ENCODE measurements around the gene FOSL2. TPM values are rescaled to one million over a fixed set of nuclear protein-coding genes. Genes with fewer than 3 reads are reported as not detected.

The FOSL2 gene
- total RNA-seq, 1 experiment from 2014 or later: 0.30 TPM

DNA sequence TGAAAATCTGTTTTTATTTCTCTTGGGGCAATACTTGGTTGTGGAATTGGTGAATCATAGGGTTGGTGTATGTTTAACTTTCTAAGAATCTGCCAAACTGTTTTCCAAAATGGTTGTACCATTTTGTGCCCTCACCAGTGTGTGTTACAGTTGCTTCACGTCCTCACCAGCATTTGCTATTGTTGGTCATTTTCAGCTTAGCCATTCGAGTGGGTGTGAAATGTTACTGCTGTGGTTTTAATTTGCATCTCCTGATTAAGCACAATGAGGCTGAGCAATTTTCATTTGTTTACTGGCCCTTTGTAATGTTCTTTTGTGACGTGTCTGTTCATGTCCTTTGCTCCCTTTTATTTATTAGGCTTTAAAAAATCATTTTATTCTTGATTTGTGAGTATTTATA is 49.7 kb downstream of the FOSL2 start:
- Histone ChIP-seq H3K9me3 (ENCODE audit: low read length) (no peaks in the 10 kb centered on the region), H3K4me2 (ENCODE audit: low read depth, low read length, poor library complexity, severe bottlenecking) (no peak overlapping the region), H3K4me3 (ENCODE audit: low read length) (no peak overlapping the region), H3K9me2 (replicated peaks; ENCODE audit: insufficient read depth, low read length) (no peaks in the 10 kb centered on the region), H3K27me3 (ENCODE audit: low read length) (no peaks in the 10 kb centered on the region), H3K36me3 (ENCODE audit: insufficient read depth, low read length) (no peaks in the 10 kb centered on the region), H3K4me1 (ENCODE audit: low read length) (no peaks in the 10 kb centered on the region), H3K79me2 (ENCODE audit: low read length) (no peaks in the 10 kb centered on the region), H2AFZ (ENCODE audit: low read length) (no peak overlapping the region), H4K20me1 (ENCODE audit: insufficient read depth, low read depth, low read length) (no peaks in the 10 kb centered on the region), H3K27ac (ENCODE audit: low read length) (no peak overlapping the region), H3K9ac (ENCODE audit: low read length) (no peak overlapping the region)
- no peak for DNase-seq

DNA sequence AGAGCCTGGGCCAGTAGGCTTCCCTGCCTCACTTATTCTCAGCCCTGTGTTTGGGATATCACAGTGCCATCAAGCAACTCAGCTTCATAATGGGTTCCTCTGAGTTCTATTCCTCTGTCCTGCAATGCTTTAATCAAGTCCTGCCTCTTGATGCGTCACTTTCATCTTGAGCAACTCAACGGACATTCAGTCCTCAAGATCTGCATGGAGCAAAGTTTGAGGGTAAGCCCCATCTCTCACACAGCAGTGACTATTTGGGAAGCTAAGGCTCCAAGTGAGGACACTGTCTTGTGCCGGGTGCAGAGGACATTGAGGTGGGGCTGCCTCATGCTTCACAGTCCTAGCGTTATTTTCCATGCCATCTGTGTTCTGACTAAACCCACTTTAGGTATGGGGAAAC is 52.3 kb downstream of the FOSL2 start:
- H3K4me1 ChIP-seq (ENCODE audit: low read length): peaks cover 3% of the 10 kb centered on the region; the same call in 1 of the 2 replicates
- H3K27ac ChIP-seq (ENCODE audit: low read length): no peak overlapping the region
- no peaks in the 10 kb centered on the region for H3K27me3 ChIP-seq (ENCODE audit: low read length)
- H2AFZ ChIP-seq (ENCODE audit: low read length): no peak overlapping the region
- H3K36me3 ChIP-seq (ENCODE audit: insufficient read depth, low read length): no peaks in the 10 kb centered on the region
- no peaks in the 10 kb centered on the region for H3K79me2 ChIP-seq (ENCODE audit: low read length)
- H3K9ac ChIP-seq (ENCODE audit: low read length): no peak overlapping the region
- DNase-seq: no peak
- H4K20me1 ChIP-seq (ENCODE audit: insufficient read depth, low read depth, low read length): no peaks in the 10 kb centered on the region
- no peak overlapping the region for H3K4me3 ChIP-seq (ENCODE audit: low read length)
- no peaks in the 10 kb centered on the region for H3K9me3 ChIP-seq (ENCODE audit: low read length)
- H3K4me2 ChIP-seq (ENCODE audit: low read depth, low read length, poor library complexity, severe bottlenecking): no peak overlapping the region
- H3K9me2 ChIP-seq (replicated peaks; ENCODE audit: insufficient read depth, low read length): no peaks in the 10 kb centered on the region

DNA sequence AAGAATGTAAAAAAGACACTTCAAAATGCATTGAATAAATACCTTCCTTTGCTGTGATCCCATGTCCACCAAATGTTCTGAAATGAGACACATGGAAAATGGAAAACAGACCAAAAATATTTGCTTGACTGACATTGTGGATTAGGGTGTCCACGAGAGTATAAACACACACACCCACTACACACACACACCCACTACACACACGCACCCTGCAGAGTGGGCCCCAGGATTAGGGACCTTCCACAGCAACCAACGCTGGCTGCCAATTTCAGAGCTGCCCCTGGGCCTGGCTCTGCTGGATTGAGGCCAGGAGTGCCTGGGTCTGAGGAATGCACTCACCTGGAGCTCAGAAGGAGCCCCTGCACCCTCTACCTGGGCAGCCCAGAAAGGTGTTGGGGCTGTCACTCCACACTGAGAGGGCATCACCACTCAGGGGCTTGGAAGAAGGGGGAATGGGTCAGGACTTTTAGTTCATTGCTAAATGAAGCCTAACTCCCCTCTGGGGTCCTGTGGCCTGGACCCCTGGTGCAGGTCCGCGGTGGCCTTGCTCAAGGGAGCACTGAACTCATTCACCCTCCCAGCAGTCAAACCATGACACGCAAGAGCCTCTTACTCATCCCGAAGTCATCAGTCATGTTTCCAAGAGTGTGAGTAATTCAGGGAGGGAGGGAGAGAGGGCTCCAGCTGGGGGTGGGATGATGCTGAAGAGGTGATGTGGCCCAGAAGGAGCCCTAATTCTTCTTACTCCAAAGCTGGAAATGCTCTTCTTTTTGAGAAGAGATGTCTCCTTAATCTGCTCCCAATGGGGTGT is 53.0 kb downstream of the FOSL2 start:
- Histone ChIP-seq H3K9me2 (replicated peaks; ENCODE audit: insufficient read depth, low read length) (no peaks in the 10 kb centered on the region), H3K36me3 (ENCODE audit: insufficient read depth, low read length) (no peaks in the 10 kb centered on the region), H3K79me2 (ENCODE audit: low read length) (no peaks in the 10 kb centered on the region), H3K4me1 (ENCODE audit: low read length) (peaks cover 3% of the 10 kb centered on the region; the same call in 1 of the 2 replicates), H3K4me2 (ENCODE audit: low read depth, low read length, poor library complexity, severe bottlenecking) (no peak overlapping the region), H3K27me3 (ENCODE audit: low read length) (no peaks in the 10 kb centered on the region), H2AFZ (ENCODE audit: low read length) (no peak overlapping the region), H3K27ac (ENCODE audit: low read length) (no peak overlapping the region), H3K9me3 (ENCODE audit: low read length) (no peaks in the 10 kb centered on the region), H4K20me1 (ENCODE audit: insufficient read depth, low read depth, low read length) (no peaks in the 10 kb centered on the region), H3K9ac (ENCODE audit: low read length) (no peak overlapping the region), H3K4me3 (ENCODE audit: low read length) (no peak overlapping the region)
- no peak for DNase-seq

DNA sequence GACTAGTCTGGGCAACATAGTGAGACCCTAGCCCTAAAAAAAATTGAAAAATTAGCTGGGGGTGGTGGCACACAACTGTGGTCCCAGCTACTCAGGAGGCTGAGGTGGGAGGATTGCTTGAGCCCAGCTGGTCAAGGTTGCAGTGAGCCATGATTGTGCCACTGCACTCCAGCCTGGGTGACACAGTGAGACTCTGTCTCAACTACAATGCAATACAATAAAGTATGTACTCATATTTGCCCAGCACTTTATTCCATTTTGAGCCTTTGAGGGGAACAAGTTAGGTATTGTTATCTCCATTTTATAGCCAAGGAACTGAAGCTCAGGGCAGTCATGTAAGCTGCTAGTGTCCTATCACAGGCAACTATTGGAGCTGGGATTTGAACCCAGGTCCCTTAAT is 53.9 kb downstream of the FOSL2 start:
- no peaks in the 10 kb centered on the region for H4K20me1 ChIP-seq (ENCODE audit: insufficient read depth, low read depth, low read length)
- DNase-seq: no peak
- no peaks in the 10 kb centered on the region for H3K9me3 ChIP-seq (ENCODE audit: low read length)
- no peaks in the 10 kb centered on the region for H3K79me2 ChIP-seq (ENCODE audit: low read length)
- no peaks in the 10 kb centered on the region for H3K36me3 ChIP-seq (ENCODE audit: insufficient read depth, low read length)
- peaks cover 3% of the 10 kb centered on the region; the same call in 1 of the 2 replicates for H3K4me1 ChIP-seq (ENCODE audit: low read length)
- H3K9me2 ChIP-seq (replicated peaks; ENCODE audit: insufficient read depth, low read length): no peaks in the 10 kb centered on the region
- no peak overlapping the region for H3K9ac ChIP-seq (ENCODE audit: low read length)
- no peaks in the 10 kb centered on the region for H3K27me3 ChIP-seq (ENCODE audit: low read length)
- H3K4me2 ChIP-seq (ENCODE audit: low read depth, low read length, poor library complexity, severe bottlenecking): no peak overlapping the region
- no peak overlapping the region for H3K4me3 ChIP-seq (ENCODE audit: low read length)
- no peak overlapping the region for H2AFZ ChIP-seq (ENCODE audit: low read length)
- H3K27ac ChIP-seq (ENCODE audit: low read length): no peak overlapping the region

DNA sequence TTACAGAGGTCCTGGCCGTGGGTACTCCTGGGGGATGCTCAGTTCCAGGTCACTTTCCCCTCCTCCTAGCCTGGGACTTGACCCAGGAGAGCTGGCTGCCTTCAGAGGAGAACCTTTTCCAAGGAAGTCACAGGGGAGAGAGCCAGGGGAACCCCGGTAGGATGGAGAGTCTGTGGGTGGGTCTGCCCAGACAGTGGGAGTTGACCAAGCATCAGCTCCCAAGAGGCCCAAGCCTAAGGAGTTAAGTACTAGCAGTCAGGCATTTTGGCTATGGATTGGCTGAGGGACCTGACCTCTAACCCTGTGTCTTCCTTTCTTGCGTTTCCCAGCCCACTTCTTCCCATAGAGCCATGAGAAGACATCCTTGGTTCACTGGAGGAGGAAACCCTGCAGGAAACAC is 54.4 kb downstream of the FOSL2 start:
- H3K9me3 ChIP-seq (ENCODE audit: low read length): no peaks in the 10 kb centered on the region
- no peak overlapping the region for H3K4me2 ChIP-seq (ENCODE audit: low read depth, low read length, poor library complexity, severe bottlenecking)
- no peak overlapping the region for H2AFZ ChIP-seq (ENCODE audit: low read length)

DNA sequence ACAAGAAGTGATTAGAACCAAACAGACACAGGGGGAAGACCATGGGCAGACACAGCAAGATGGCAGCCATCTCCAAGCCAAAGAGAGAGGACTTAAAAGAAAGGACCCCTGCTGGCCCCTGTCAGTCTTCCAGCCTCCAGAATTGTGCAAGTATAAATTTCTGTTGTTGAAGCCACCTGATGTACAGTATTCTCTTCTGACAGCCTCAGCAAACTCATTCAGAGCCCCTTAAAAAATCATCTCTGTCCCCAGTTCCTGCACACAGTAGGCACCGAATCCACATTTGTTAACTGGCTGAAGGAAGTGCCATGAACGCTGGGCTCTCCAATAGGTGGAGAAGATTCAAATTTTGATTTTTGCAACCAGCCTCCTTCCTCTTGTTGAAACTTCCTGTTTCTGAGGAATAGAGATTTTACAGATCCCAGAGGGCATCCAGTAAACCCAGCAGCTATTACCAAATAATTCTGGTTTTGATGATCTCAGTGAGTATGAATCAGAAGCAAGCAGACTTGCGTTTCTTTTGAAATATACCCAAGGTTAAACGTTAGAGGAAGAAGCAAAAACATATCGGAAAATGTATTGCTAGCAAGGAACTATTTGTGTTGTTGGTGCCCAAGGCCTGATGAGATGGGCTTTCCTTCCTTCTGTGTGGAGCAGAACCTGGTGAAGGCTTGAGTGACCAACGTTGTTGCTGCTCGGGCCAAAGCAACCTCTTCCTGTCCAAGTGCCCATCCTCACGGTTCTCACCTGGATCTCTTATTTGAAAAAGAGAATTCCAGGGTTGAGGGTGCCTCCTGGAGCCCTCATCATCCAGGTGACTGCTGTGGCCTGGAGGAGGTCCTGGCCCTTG is 55.5 kb downstream of the FOSL2 start:
- DNase-seq: peak; percentile 46
- no peak overlapping the region for H2AFZ ChIP-seq (ENCODE audit: low read length)
- no peaks in the 10 kb centered on the region for H3K9me2 ChIP-seq (replicated peaks; ENCODE audit: insufficient read depth, low read length)
- no peaks in the 10 kb centered on the region for H3K36me3 ChIP-seq (ENCODE audit: insufficient read depth, low read length)
- no peaks in the 10 kb centered on the region for H3K27me3 ChIP-seq (ENCODE audit: low read length)
- no peaks in the 10 kb centered on the region for H3K79me2 ChIP-seq (ENCODE audit: low read length)
- no peaks in the 10 kb centered on the region for H4K20me1 ChIP-seq (ENCODE audit: insufficient read depth, low read depth, low read length)
- no peak overlapping the region for H3K9ac ChIP-seq (ENCODE audit: low read length)
- no peak overlapping the region for H3K27ac ChIP-seq (ENCODE audit: low read length)
- no peaks in the 10 kb centered on the region for H3K9me3 ChIP-seq (ENCODE audit: low read length)
- H3K4me3 ChIP-seq (ENCODE audit: low read length): no peak overlapping the region
- no peak overlapping the region for H3K4me2 ChIP-seq (ENCODE audit: low read depth, low read length, poor library complexity, severe bottlenecking)
- peaks cover 3% of the 10 kb centered on the region; the same call in 1 of the 2 replicates for H3K4me1 ChIP-seq (ENCODE audit: low read length)

More for the DNA sequence above, 54.4 kb downstream of the FOSL2 start:
- H3K27me3 ChIP-seq (ENCODE audit: low read length): no peaks in the 10 kb centered on the region
- H3K36me3 ChIP-seq (ENCODE audit: insufficient read depth, low read length): no peaks in the 10 kb centered on the region
- H3K4me1 ChIP-seq (ENCODE audit: low read length): peaks cover 3% of the 10 kb centered on the region; the same call in 1 of the 2 replicates
- no peaks in the 10 kb centered on the region for H3K9me2 ChIP-seq (replicated peaks; ENCODE audit: insufficient read depth, low read length)
- H4K20me1 ChIP-seq (ENCODE audit: insufficient read depth, low read depth, low read length): no peaks in the 10 kb centered on the region
- H3K27ac ChIP-seq (ENCODE audit: low read length): no peak overlapping the region
- H3K4me3 ChIP-seq (ENCODE audit: low read length): no peak overlapping the region
- H3K9ac ChIP-seq (ENCODE audit: low read length): no peak overlapping the region
- DNase-seq: no peak
- no peaks in the 10 kb centered on the region for H3K79me2 ChIP-seq (ENCODE audit: low read length)

DNA sequence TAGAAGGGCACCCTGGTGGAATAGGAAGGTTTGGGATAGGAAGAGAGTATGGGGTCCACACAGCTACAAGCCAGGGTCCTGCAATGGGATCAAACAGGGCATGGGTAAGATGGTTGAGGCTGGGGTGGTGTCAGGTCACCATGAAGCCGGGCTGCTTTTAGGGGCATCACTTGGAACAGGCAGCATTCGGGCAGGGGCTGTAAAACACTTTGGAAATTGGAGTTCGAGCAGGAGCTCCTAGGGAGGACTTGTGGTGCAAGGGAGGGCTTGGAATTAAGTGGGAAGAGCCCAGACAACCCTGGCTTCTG is 56.1 kb downstream of the FOSL2 start:
- no peak overlapping the region for H3K4me3 ChIP-seq (ENCODE audit: low read length)
- no peaks in the 10 kb centered on the region for H3K27me3 ChIP-seq (ENCODE audit: low read length)
- no peak overlapping the region for H3K9ac ChIP-seq (ENCODE audit: low read length)
- H3K27ac ChIP-seq (ENCODE audit: low read length): no peak overlapping the region
- no peak overlapping the region for H2AFZ ChIP-seq (ENCODE audit: low read length)
- no peaks in the 10 kb centered on the region for H3K9me3 ChIP-seq (ENCODE audit: low read length)
- DNase-seq: no peak
- H3K4me2 ChIP-seq (ENCODE audit: low read depth, low read length, poor library complexity, severe bottlenecking): no peak overlapping the region
- H3K36me3 ChIP-seq (ENCODE audit: insufficient read depth, low read length): no peaks in the 10 kb centered on the region
- no peaks in the 10 kb centered on the region for H3K79me2 ChIP-seq (ENCODE audit: low read length)
- no peaks in the 10 kb centered on the region for H3K9me2 ChIP-seq (replicated peaks; ENCODE audit: insufficient read depth, low read length)
- H3K4me1 ChIP-seq (ENCODE audit: low read length): peaks cover 3% of the 10 kb centered on the region; the same call in 1 of the 2 replicates
- no peaks in the 10 kb centered on the region for H4K20me1 ChIP-seq (ENCODE audit: insufficient read depth, low read depth, low read length)

DNA sequence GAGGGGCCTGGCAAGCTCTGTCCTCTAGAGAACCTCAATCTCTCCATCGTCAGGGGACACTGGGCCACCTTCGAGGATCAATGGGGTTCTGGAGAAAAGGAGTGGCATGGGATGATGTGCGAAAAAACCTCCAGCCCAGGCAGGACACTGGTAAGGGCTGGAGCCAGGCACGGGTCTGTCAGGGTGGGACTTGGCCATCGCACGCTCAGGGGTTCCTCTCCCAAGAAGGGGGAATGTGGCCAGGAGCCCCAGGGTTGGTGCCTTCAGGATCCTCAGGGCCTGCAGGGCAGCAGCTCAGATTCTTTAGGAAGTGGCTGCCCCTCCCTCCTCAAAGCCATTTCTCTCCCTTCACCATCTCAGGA is 56.4 kb downstream of the FOSL2 start:
- H3K36me3 ChIP-seq (ENCODE audit: insufficient read depth, low read length): no peaks in the 10 kb centered on the region
- H3K4me2 ChIP-seq (ENCODE audit: low read depth, low read length, poor library complexity, severe bottlenecking): no peak overlapping the region
- no peaks in the 10 kb centered on the region for H3K27me3 ChIP-seq (ENCODE audit: low read length)
- peaks cover 3% of the 10 kb centered on the region; the same call in 1 of the 2 replicates for H3K4me1 ChIP-seq (ENCODE audit: low read length)
- no peaks in the 10 kb centered on the region for H3K79me2 ChIP-seq (ENCODE audit: low read length)
- H3K4me3 ChIP-seq (ENCODE audit: low read length): no peak overlapping the region
- H3K9me2 ChIP-seq (replicated peaks; ENCODE audit: insufficient read depth, low read length): no peaks in the 10 kb centered on the region
- H3K9me3 ChIP-seq (ENCODE audit: low read length): no peaks in the 10 kb centered on the region
- H4K20me1 ChIP-seq (ENCODE audit: insufficient read depth, low read depth, low read length): no peaks in the 10 kb centered on the region
- no peak overlapping the region for H2AFZ ChIP-seq (ENCODE audit: low read length)
- no peak for DNase-seq
- H3K27ac ChIP-seq (ENCODE audit: low read length): no peak overlapping the region
- no peak overlapping the region for H3K9ac ChIP-seq (ENCODE audit: low read length)
